Vagina (tissue), 2 donors: Measurements from ENCODE around the gene HSPA12A.

Experiments used
- POLR2A ChIP-seq, 2 donors: fragments of 450-650 bp; IDR thresholded peaks; one replicate each; pipeline ENCODE4 v1.6.1; 2017; ENCODE audit warnings: antibody characterized with exemption in 2 of 2, mild to moderate bottlenecking in 2 of 2, moderate library complexity in 2 of 2
- POLR2AphosphoS5 ChIP-seq, 2 donors: sonication (generic); formaldehyde crosslinking; IDR thresholded peaks; one replicate each; pipeline ENCODE4 v1.9.0; 2017; ENCODE audit warnings: antibody characterized with exemption in 2 of 2, mild to moderate bottlenecking in 2 of 2, low read depth in 1 of 2; ENCODE audit not compliant: insufficient read depth in 1 of 2
- TF ChIP-seq, protein P1 (sequence below), 3 experiments: fragments of 450-650 bp in 2 of 3; fragments of 200-600 bp in 1 of 3; sonication (generic) in 1 of 3; IDR thresholded peaks; one replicate each; pipeline ENCODE4 v1.5.1; 2017 to 2019; ENCODE audit warnings: antibody characterized with exemption in 3 of 3, mild to moderate bottlenecking in 2 of 3, moderate library complexity in 2 of 3

DNA sequence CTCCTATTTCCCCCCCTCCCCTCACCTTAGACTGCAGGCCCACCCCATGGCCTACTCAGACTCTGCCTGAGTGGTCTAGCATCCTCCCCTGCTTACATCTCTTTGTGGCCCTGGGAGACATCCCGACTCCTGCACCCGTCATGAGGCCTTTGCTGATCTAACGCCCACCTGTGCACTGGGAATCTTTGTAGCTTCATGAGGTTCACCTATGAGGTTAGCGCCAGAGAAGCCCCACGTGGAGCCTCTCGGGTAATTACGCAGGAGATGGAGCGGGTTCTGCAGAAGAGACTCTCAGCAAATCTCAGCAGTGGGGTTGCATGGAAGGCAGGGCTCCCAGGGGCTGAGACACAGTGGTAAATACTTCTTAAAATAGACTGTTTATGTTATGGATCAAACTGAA, 43.5 kb upstream of the HSPA12A start:
- TF ChIP-seq, protein P1, sequence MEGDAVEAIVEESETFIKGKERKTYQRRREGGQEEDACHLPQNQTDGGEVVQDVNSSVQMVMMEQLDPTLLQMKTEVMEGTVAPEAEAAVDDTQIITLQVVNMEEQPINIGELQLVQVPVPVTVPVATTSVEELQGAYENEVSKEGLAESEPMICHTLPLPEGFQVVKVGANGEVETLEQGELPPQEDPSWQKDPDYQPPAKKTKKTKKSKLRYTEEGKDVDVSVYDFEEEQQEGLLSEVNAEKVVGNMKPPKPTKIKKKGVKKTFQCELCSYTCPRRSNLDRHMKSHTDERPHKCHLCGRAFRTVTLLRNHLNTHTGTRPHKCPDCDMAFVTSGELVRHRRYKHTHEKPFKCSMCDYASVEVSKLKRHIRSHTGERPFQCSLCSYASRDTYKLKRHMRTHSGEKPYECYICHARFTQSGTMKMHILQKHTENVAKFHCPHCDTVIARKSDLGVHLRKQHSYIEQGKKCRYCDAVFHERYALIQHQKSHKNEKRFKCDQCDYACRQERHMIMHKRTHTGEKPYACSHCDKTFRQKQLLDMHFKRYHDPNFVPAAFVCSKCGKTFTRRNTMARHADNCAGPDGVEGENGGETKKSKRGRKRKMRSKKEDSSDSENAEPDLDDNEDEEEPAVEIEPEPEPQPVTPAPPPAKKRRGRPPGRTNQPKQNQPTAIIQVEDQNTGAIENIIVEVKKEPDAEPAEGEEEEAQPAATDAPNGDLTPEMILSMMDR (IDR thresholded peaks at IDR 0.05): no peak
- TF ChIP-seq POLR2A (IDR thresholded peaks at IDR 0.05) (no peak), POLR2AphosphoS5 (IDR thresholded peaks at IDR 0.05; ENCODE audit: insufficient read depth in 1 of 2, low read depth in 1 of 2) (no peak)
